Hepatocyte (in vitro differentiated cells): ENCODE measurements around the gene GPR35.

Experiments
- EZH2phosphoT487 ChIP-seq: fragments of 200-600 bp; sonication (generic); IDR thresholded peaks from one replicate; pipeline ENCODE4 v1.6.1; 2018; ENCODE audit warnings: antibody characterized with exemption, mild to moderate bottlenecking, low read depth, moderate library complexity; ENCODE audit not compliant: unreplicated experiment, severe bottlenecking
- TF ChIP-seq, protein P1 (sequence below): fragments of 200-600 bp; sonication (generic); IDR thresholded peaks from 2 replicates; pipeline ENCODE4 v1.5.1; 2016; ENCODE audit warnings: antibody characterized with exemption, mild to moderate bottlenecking; ENCODE audit not compliant: poor library complexity

DNA sequence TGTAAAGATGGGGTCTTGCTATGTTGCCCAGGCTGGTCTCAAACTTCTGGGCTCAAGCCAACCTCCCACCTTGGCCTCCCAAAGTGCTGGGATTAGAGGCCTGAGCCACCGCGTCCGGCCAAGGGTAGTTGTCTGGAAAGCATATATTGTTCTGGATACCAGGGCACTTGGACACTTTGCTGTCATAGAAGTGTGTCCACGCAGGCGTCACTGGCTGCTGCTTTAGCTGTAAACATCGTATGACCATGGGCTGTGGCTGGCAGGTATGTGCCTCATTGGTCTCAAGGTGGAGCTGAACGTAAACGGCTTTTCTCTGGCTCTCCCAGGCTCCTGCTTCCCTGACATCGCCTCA lies 3.2 kb upstream of the GPR35 start:
- TF ChIP-seq, protein P1, sequence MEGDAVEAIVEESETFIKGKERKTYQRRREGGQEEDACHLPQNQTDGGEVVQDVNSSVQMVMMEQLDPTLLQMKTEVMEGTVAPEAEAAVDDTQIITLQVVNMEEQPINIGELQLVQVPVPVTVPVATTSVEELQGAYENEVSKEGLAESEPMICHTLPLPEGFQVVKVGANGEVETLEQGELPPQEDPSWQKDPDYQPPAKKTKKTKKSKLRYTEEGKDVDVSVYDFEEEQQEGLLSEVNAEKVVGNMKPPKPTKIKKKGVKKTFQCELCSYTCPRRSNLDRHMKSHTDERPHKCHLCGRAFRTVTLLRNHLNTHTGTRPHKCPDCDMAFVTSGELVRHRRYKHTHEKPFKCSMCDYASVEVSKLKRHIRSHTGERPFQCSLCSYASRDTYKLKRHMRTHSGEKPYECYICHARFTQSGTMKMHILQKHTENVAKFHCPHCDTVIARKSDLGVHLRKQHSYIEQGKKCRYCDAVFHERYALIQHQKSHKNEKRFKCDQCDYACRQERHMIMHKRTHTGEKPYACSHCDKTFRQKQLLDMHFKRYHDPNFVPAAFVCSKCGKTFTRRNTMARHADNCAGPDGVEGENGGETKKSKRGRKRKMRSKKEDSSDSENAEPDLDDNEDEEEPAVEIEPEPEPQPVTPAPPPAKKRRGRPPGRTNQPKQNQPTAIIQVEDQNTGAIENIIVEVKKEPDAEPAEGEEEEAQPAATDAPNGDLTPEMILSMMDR = no peak
- TF ChIP-seq EZH2phosphoT487 = no peak
